IMR-90 (cell line): ENCODE data around the gene ELANE. TPM values are rescaled to one million over a fixed set of nuclear protein-coding genes. Genes with fewer than 3 reads are reported as not detected.

Experiments used
- ATAC-seq: fragments of 200-7000 bp; cut with Tn5 transposase; 2 replicates; pipeline ENCODE4 v1.9.1; 2020; ENCODE audit warnings: low read depth, mild to moderate bottlenecking, moderate library complexity
- BruUV-seq: library from RNA; stranded (reverse); fragments of 400-500 nt; replicated peaks from 2 replicates; lab custom pipeline; 2021; lab: Mats Ljungman, UMichigan
- CTCF ChIA-PET: fragments of 300-600 bp; formaldehyde crosslinking; extraction: SDS; loops from one replicate; lab custom pipeline; 2021; ENCODE audit warnings: antibody characterized with exemption; lab: Yijun Ruan, JAX
- POLR2A ChIA-PET: fragments of 300-600 bp; sonication (Branson Sonifier 250); formaldehyde crosslinking; loops from one replicate; lab custom pipeline; 2022; ENCODE audit warnings: antibody characterized with exemption; ENCODE audit not compliant: unreplicated experiment; lab: Charles Lee
- DNase-seq: peaks from one replicate; pipeline ENCODE4 v3.0.0; 2013
- H2AFZ ChIP-seq: replicated peaks from 2 replicates; pipeline ENCODE3; 2013; ENCODE audit warnings: low read length, mild to moderate bottlenecking; ENCODE audit not compliant: poor library complexity
- H2AK5ac ChIP-seq: 2 replicates; pipeline ENCODE4 v1.6.1; 2013; ENCODE audit warnings: low read depth, low read length, inconsistent platforms
- H2AK9ac ChIP-seq: replicated peaks from 2 replicates; pipeline ENCODE3; 2013; ENCODE audit warnings: mild to moderate bottlenecking, low read depth, low read length, moderate library complexity; ENCODE audit not compliant: poor library complexity
- H2BK120ac ChIP-seq: 2 replicates; pipeline ENCODE4 v1.6.1; 2013; ENCODE audit warnings: low read depth, low read length, inconsistent platforms
- H2BK15ac ChIP-seq: 3 replicates; pipeline ENCODE4 v1.6.1; 2013; ENCODE audit warnings: low read depth, low read length, inconsistent platforms
- H2BK20ac ChIP-seq: 2 replicates; pipeline ENCODE4 v1.6.1; 2013; ENCODE audit warnings: low read depth, mild to moderate bottlenecking, inconsistent platforms, low read length, moderate library complexity
- H2BK5ac ChIP-seq: 2 replicates; pipeline ENCODE4 v1.6.1; 2013; ENCODE audit warnings: mild to moderate bottlenecking, low read depth, low read length, inconsistent platforms; ENCODE audit not compliant: poor library complexity, severe bottlenecking
- H3K14ac ChIP-seq: replicated peaks from 2 replicates; pipeline ENCODE4 v1.6.1; 2013; ENCODE audit warnings: low read depth, low read length, inconsistent platforms
- H3K18ac ChIP-seq: 2 replicates; pipeline ENCODE4 v1.6.1; 2013; ENCODE audit warnings: low read depth, low read length, control low read depth
- H3K23ac ChIP-seq: 2 replicates; pipeline ENCODE4 v1.6.1; 2013; ENCODE audit warnings: low read depth, low read length, inconsistent platforms
- H3K27ac ChIP-seq: 2 replicates; pipeline ENCODE4 v1.5.1; 2013; ENCODE audit warnings: mild to moderate bottlenecking, control low read depth, low read length; ENCODE audit not compliant: insufficient read depth
- H3K27me3 ChIP-seq: 2 replicates; pipeline ENCODE4 v1.6.1; 2013; ENCODE audit warnings: low read length; ENCODE audit not compliant: control insufficient read depth, insufficient read depth
- H3K36me3 ChIP-seq: 2 replicates; pipeline ENCODE4 v1.6.1; 2013; ENCODE audit warnings: low read length, mixed read lengths; ENCODE audit not compliant: control insufficient read depth, insufficient read depth
- H3K4ac ChIP-seq: 2 replicates; pipeline ENCODE4 v1.6.1; 2013; ENCODE audit warnings: low read depth, low read length, inconsistent platforms
- H3K4me1 ChIP-seq: 2 replicates; pipeline ENCODE4 v1.6.1; 2013; ENCODE audit warnings: low read length, mixed read lengths; ENCODE audit not compliant: control insufficient read depth, insufficient read depth
- H3K4me2 ChIP-seq: 2 replicates; pipeline ENCODE4 v1.6.1; 2013; ENCODE audit warnings: low read depth, mild to moderate bottlenecking, control low read depth, low read length, moderate library complexity
- H3K4me3 ChIP-seq: 2 replicates; pipeline ENCODE4 v1.5.1; 2013; ENCODE audit warnings: low read depth, mild to moderate bottlenecking, control low read depth, low read length, moderate library complexity; ENCODE audit not compliant: insufficient read depth
- H3K56ac ChIP-seq: 2 replicates; pipeline ENCODE4 v1.6.1; 2013; ENCODE audit warnings: low read length, inconsistent platforms; ENCODE audit not compliant: insufficient read depth; ENCODE audit errors: extremely low read depth
- H3K79me1 ChIP-seq, 2 experiments: 2 replicates each; pipeline ENCODE4 v1.6.1; 2013; ENCODE audit warnings: low read length in 2 of 2, inconsistent platforms in 1 of 2, low read depth in 1 of 2
- H3K9ac ChIP-seq: 2 replicates; pipeline ENCODE4 v1.6.1; 2013; ENCODE audit warnings: low read depth, low read length, control low read depth
- H3K9me1 ChIP-seq: 2 replicates; pipeline ENCODE4 v1.6.1; 2013; ENCODE audit warnings: low read length, inconsistent platforms; ENCODE audit not compliant: insufficient read depth
- H3K9me3 ChIP-seq: 2 replicates; pipeline ENCODE4 v1.6.1; 2013; ENCODE audit warnings: low read length; ENCODE audit not compliant: control insufficient read depth, insufficient read depth
- H4K20me1 ChIP-seq: 2 replicates; pipeline ENCODE4 v1.6.1; 2013; ENCODE audit warnings: low read length, inconsistent platforms; ENCODE audit not compliant: insufficient read depth
- H4K5ac ChIP-seq: 2 replicates; pipeline ENCODE4 v1.6.1; 2013; ENCODE audit warnings: mild to moderate bottlenecking, low read depth, low read length, control low read depth
- H4K8ac ChIP-seq, 2 experiments: 2 replicates each; pipeline ENCODE4 v1.6.1; 2013; ENCODE audit warnings: low read depth in 2 of 2, low read length in 2 of 2, control low read depth in 1 of 2, inconsistent platforms in 1 of 2
- H4K91ac ChIP-seq: 2 replicates; pipeline ENCODE4 v1.6.1; 2013; ENCODE audit warnings: low read depth, low read length, inconsistent platforms; ENCODE audit not compliant: insufficient read depth
- POLR2A ChIP-seq: IDR thresholded peaks from 2 replicates; pipeline ENCODE4 v1.6.1; 2012; ENCODE audit warnings: mild to moderate bottlenecking, low read depth, low read length
- RAD21 ChIP-seq: IDR thresholded peaks from 2 replicates; pipeline ENCODE4 v1.6.1; 2012; ENCODE audit warnings: low read length, improper control_type of control experiment
- WGBS, 2 experiments: methylation state at CpG; one replicate each; pipeline versions ENCODE4 v1.1.5 to v1.1.7; 2013; ENCODE audit warnings: missing lambda C conversion rate in 2 of 2; ENCODE audit not compliant: insufficient read length in 1 of 2; ENCODE audit errors: extremely low coverage in 2 of 2; 5-methylcytosine and 5-hydroxymethylcytosine counted together
- dilution Hi-C: fragments of 300-500 bp; cut with HindIII; formaldehyde crosslinking; loops from one replicate; pipeline ENCODE4 v1.14.3; 2018; ENCODE audit warnings: low sequenced_read_pairs; ENCODE audit not compliant: unreplicated experiment
- in situ Hi-C: fragments of 300-500 bp; cut with MboI; formaldehyde crosslinking; loops from 3 replicates; pipeline ENCODE4 v1.14.3; 2019; ENCODE audit warnings: low sequenced_read_pairs, inconsistent platforms, mixed read lengths
- intact Hi-C: fragments of 100-400 bp; cut with micrococcal nuclease; formaldehyde crosslinking; loops from 2 replicates; pipeline ENCODE4 v1.10.0; 2022
- polyA plus RNA-seq, 3 experiments: library from polyadenylated mRNA; depleted of rRNA; stranded (reverse); fragments of >200 nt; gene quantifications; 2 replicates each; pipeline ENCODE4 v1.2.3, GENCODE V29; 2012; ENCODE audit warnings: low replicate concordance in 1 of 3
- total RNA-seq: library from RNA; depleted of rRNA; stranded (reverse); fragments of >200 nt; gene quantifications from 2 replicates; pipeline ENCODE4 v1.2.3, GENCODE V29; 2012

ELANE gene
- total and polyA plus RNA-seq, 2 of the 4 experiments (the other 2 are of a cell fraction) = 0.27 TPM; not detected in 1

DNA sequence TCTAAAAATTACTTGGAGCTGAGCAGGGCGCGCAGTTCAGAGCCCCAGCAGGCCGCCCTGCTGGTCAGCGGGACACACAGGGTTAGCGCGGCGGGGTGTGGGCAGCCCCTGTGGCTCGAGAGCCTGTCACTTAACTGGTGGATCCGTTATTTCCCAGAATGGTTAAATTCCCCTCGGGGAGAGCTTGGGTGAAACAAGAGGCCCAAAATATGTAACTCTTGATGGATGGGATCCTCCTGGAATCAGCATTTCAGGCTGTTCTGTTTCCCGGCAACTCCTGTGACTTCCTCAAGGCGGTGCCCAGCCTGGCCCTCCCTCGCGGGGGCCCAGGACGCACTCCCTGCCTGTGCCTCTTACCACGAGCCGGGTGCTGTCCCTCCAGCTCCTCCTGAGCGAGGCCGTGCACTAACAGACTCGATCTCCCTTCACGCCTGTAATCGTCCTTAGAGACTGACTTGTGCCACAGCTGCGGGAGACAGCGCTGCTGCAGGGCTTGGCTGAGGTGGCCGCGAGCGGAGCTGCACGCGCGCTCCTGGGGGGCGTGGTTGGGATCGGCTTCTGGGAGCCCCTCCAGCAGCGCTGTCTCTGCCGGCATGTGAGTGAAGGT, 45.2 kb upstream of the ELANE start:
- WGBS, 2 experiments = 92% methylated on average over 22 of the region's 34 CpGs; no CpG with 5 or more reads in 1 of the 2 experiments
- intact Hi-C loops = no loop called here
- Histone ChIP-seq H3K9ac (no peak overlapping the region), H4K91ac (no peak overlapping the region), H3K4ac (no peak overlapping the region), H3K56ac (no peak overlapping the region), H3K9me3 (no peaks in the 10 kb centered on the region), H3K14ac (no peak overlapping the region), H3K27me3 (no peaks in the 10 kb centered on the region), H2BK5ac (no peak overlapping the region), H3K79me1 (peaks cover 11 to 47% of the 10 kb centered on the region in 2 experiments), H3K23ac (no peak overlapping the region), H2AK9ac (no peak overlapping the region), H2BK120ac (no peak overlapping the region), H3K18ac (no peak overlapping the region), H2AFZ (no peak overlapping the region), H4K5ac (no peak overlapping the region), H4K8ac (no peak overlapping the region), H3K4me2 (no peak overlapping the region), H3K4me1 (peaks cover 5% of the 10 kb centered on the region; the same call in 1 of the 2 replicates), H3K4me3 (no peak overlapping the region), H3K9me1 (0 out of 2 replicates have a peak, but pooled peaks cover 2% of the 10 kb centered on the region), H4K20me1 (peaks cover 91% of the 10 kb centered on the region), H2BK20ac (no peak overlapping the region), H2BK15ac (no peak overlapping the region), H3K36me3 (peaks cover 83% of the 10 kb centered on the region), H3K27ac (no peak overlapping the region), H2AK5ac (no peak overlapping the region)
- no peak for ATAC-seq
- no peak for DNase-seq
- BruUV-seq = no TSS peak
- dilution Hi-C loops = no loop called here
- POLR2A ChIA-PET = no interaction called here
- CTCF ChIA-PET = no interaction called here
- in situ Hi-C loops = no loop called here
- TF ChIP-seq RAD21 = no peak
- no peak for TF ChIP-seq POLR2A
